K562 (cell line): ENCODE data around the gene VPREB1. TPM values are rescaled to one million over a fixed set of nuclear protein-coding genes. Genes with fewer than 3 reads are reported as not detected.
A peak's percentile ranks its signal among the peaks of the same experiment; 100 is the strongest.

Experiments
- ATAC-seq: fragments of 200-7000 bp; cut with Tn5 transposase; 3 replicates; pipeline ENCODE4 v1.9.1; 2020; ENCODE audit warnings: moderate library complexity
- BruUV-seq: library from RNA; stranded (reverse); fragments of 400-500 nt; replicated peaks from 2 replicates; lab custom pipeline; 2021; lab: Mats Ljungman, UMichigan
- CTCF ChIA-PET: fragments of 300-600 bp; formaldehyde crosslinking; extraction: SDS; loops from one replicate; lab custom pipeline; 2021; ENCODE audit warnings: low intra/inter-chr PET ratio; lab: Yijun Ruan, JAX
- POLR2A ChIA-PET: fragments of 300-600, 350-650 bp; sonication (Branson Sonifier 250); formaldehyde crosslinking; extraction: SDS; loops from one replicate; lab custom pipeline; 2021; ENCODE audit warnings: antibody characterized with exemption, inconsistent platforms; lab: Yijun Ruan, JAX
- DNase-seq, 4 experiments: peaks; one replicate each; pipeline versions ENCODE4 v3.0.0 to v3.0.0-alpha.2; 2011 to 2018; ENCODE audit warnings: low spot score in 3 of 4, mixed read lengths in 3 of 4; ENCODE audit errors: extremely low read depth in 1 of 4
- FAIRE-seq: peaks from 2 replicates; lab custom pipeline; 2011; peaks lifted over from hg19 to GRCh38; lab: Jason Lieb, UNC
- H2AFZ ChIP-seq: 2 replicates; pipeline ENCODE4 v1.6.0; 2011; ENCODE audit warnings: low read depth, low read length, control low read depth, inconsistent platforms
- H3K27ac ChIP-seq: fragments of 200-600 bp; 3 replicates; pipeline ENCODE4 v1.8.0; 2011; ENCODE audit warnings: low read depth, mild to moderate bottlenecking, control low read depth, inconsistent platforms, low read length, moderate library complexity, mixed read lengths; ENCODE audit errors: extremely low read depth
- H3K27me3 ChIP-seq, 2 experiments: fragments of 300-600 bp in 1 of 2; 2 replicates in 1 of 2; 3 replicates in 1 of 2; pipeline versions ENCODE4 v1.6.0 to v1.8.0; 2011; ENCODE audit warnings: inconsistent platforms in 2 of 2, low read length in 2 of 2, mild to moderate bottlenecking in 1 of 2, mixed read lengths in 1 of 2, moderate library complexity in 1 of 2; ENCODE audit not compliant: control insufficient read depth in 2 of 2, insufficient read depth in 2 of 2
- H3K36me3 ChIP-seq: fragments of 300-600 bp; 3 replicates; pipeline ENCODE4 v1.8.0; 2011; ENCODE audit warnings: mild to moderate bottlenecking, low read length, inconsistent platforms; ENCODE audit not compliant: control insufficient read depth, insufficient read depth
- H3K4me1 ChIP-seq, 2 experiments: fragments of 200-600 bp in 1 of 2; replicated peaks in 1 of 2; 2 replicates in 1 of 2; 3 replicates in 1 of 2; pipeline versions ENCODE4 v1.5.1 to v1.8.0; 2011; ENCODE audit warnings: inconsistent platforms in 2 of 2, low read length in 2 of 2, mild to moderate bottlenecking in 1 of 2, mixed read lengths in 1 of 2, moderate library complexity in 1 of 2; ENCODE audit not compliant: control insufficient read depth in 2 of 2, insufficient read depth in 2 of 2
- H3K4me2 ChIP-seq: 2 replicates; pipeline ENCODE4 v1.6.1; 2011; ENCODE audit warnings: low read length, control low read depth, inconsistent platforms, mixed read lengths; ENCODE audit not compliant: insufficient read depth
- H3K4me3 ChIP-seq: fragments of 200-600 bp; sonication (generic), shearing (Covaris generic); 2 replicates; pipeline ENCODE4 v1.5.1; 2016; ENCODE audit warnings: control low read depth, inconsistent platforms
- H3K79me2 ChIP-seq: fragments of 200-600 bp; 3 replicates; pipeline ENCODE4 v1.8.0; 2011; ENCODE audit warnings: low read length, inconsistent platforms; ENCODE audit not compliant: control insufficient read depth, insufficient read depth
- H3K9ac ChIP-seq, 2 experiments: 2 replicates each; pipeline versions ENCODE4 v1.6.0 to v1.6.1; 2011; ENCODE audit warnings: low read depth in 2 of 2, low read length in 2 of 2, control low read depth in 1 of 2, inconsistent platforms in 1 of 2, mild to moderate bottlenecking in 1 of 2, mixed read lengths in 1 of 2; ENCODE audit not compliant: insufficient read depth in 1 of 2
- H3K9me1 ChIP-seq: one replicate; pipeline ENCODE4 v1.6.0; 2011; ENCODE audit warnings: inconsistent platforms, mild to moderate bottlenecking, low read length, moderate library complexity; ENCODE audit not compliant: control insufficient read depth, insufficient read depth
- H3K9me3 ChIP-seq: replicated peaks from 2 replicates; pipeline ENCODE4 v1.5.1; 2011; ENCODE audit warnings: low read depth, low read length, inconsistent platforms; ENCODE audit not compliant: control insufficient read depth, insufficient read depth
- H4K20me1 ChIP-seq: replicated peaks from 2 replicates; pipeline ENCODE4 v1.6.1; 2011; ENCODE audit warnings: low read length, inconsistent platforms, mixed read lengths; ENCODE audit not compliant: control insufficient read depth, insufficient read depth
- ATF6 ChIP-seq: sonication (generic); formaldehyde crosslinking; IDR thresholded peaks from 2 replicates; pipeline ENCODE4 v1.4.0; 2020; ENCODE audit warnings: mild to moderate bottlenecking, missing genetic modification reagents
- BRD9 ChIP-seq: fragments of 450-650 bp; IDR thresholded peaks from 2 replicates; pipeline ENCODE4 v1.6.1; 2018; ENCODE audit warnings: low read depth; ENCODE audit not compliant: partially characterized antibody
- CHCHD3 ChIP-seq: fragments of 250-450 bp; sonication (Bioruptor Pico); IDR thresholded peaks from 2 replicates; pipeline ENCODE4 v2.1.2; 2022; ENCODE audit warnings: mild to moderate bottlenecking
- ETV5 ChIP-seq: sonication (generic); formaldehyde crosslinking; IDR thresholded peaks from 2 replicates; pipeline ENCODE4 v1.4.0; 2020; ENCODE audit warnings: low read depth, mild to moderate bottlenecking, missing genetic modification reagents
- FOXP1 ChIP-seq: sonication (generic); formaldehyde crosslinking; IDR thresholded peaks from 2 replicates; pipeline ENCODE4 v1.8.0; 2022; ENCODE audit warnings: mild to moderate bottlenecking, missing genetic modification reagents
- GTF2A2 ChIP-seq: IDR thresholded peaks from 2 replicates; pipeline ENCODE4 v1.6.1; 2016; ENCODE audit warnings: mild to moderate bottlenecking, missing genetic modification characterization, missing compliant biosample characterization
- IRF2 ChIP-seq: sonication (generic); formaldehyde crosslinking; IDR thresholded peaks from 2 replicates; pipeline ENCODE4 v1.8.1; 2022; ENCODE audit warnings: mild to moderate bottlenecking, missing genetic modification reagents
- PHTF2 ChIP-seq: fragments of 250-450 bp; sonication (Bioruptor Pico); IDR thresholded peaks from 2 replicates; pipeline ENCODE4 v1.5.0; 2021; ENCODE audit warnings: mild to moderate bottlenecking
- PKNOX1 ChIP-seq: fragments of 450-650 bp; IDR thresholded peaks from 2 replicates; pipeline ENCODE4 v1.6.1; 2016
- RB1 ChIP-seq: fragments of 450-650 bp; IDR thresholded peaks from 2 replicates; pipeline ENCODE4 v1.6.1; 2017; ENCODE audit warnings: low read depth, mild to moderate bottlenecking
- SMARCA4 ChIP-seq: fragments of 450-650 bp; IDR thresholded peaks from 2 replicates; pipeline ENCODE4 v1.6.1; 2016
- ZEB2 ChIP-seq: fragments of 450-650 bp; IDR thresholded peaks from 2 replicates; pipeline ENCODE4 v1.6.1; 2016
- ZFP36 ChIP-seq: fragments of 150-350 bp; IDR thresholded peaks from 2 replicates; pipeline ENCODE4 v1.6.1; 2018; ENCODE audit warnings: low read length, low read depth; ENCODE audit not compliant: partially characterized antibody
- ZNF76 ChIP-seq: fragments of 250-450 bp; sonication (Bioruptor Pico); IDR thresholded peaks from 2 replicates; pipeline ENCODE4 v1.4.0; 2020; ENCODE audit warnings: mild to moderate bottlenecking, moderate library complexity, borderline replicate concordance
- WGBS: fragments of 100-300 bp; shearing (Covaris generic); methylation state at CpG from one replicate; pipeline ENCODE4 v1.1.6; 2016; ENCODE audit warnings: low coverage, mixed read lengths; ENCODE audit not compliant: insufficient coverage; ENCODE audit errors: missing lambda C conversion rate; 5-methylcytosine and 5-hydroxymethylcytosine counted together
- in situ Hi-C: fragments of 300-500 bp; cut with MboI; formaldehyde crosslinking; loops from 4 replicates; pipeline ENCODE4 v1.15.0; 2018; ENCODE audit warnings: inconsistent platforms, mixed read lengths
- intact Hi-C: fragments of 100-400 bp; cut with micrococcal nuclease; formaldehyde crosslinking; loops from 2 replicates; pipeline ENCODE4 v1.14.2; 2022
- polyA plus RNA-seq, 8 experiments: library from polyadenylated mRNA; depleted of rRNA in 4 of 8; stranded (reverse) in 5 of 8; unstranded in 3 of 8; fragments of >200 nt; fragmentation: Nextera tagmentation in 2 of 8; fragmentation: Illumina TruSeq in 1 of 8; extraction: Ambion mirVana in 2 of 8; extraction: Trizol in 1 of 8; gene quantifications; 2 replicates each; pipeline versions ENCODE4 v1.2.1 to v1.2.3, GENCODE V29; 2011 to 2014; ENCODE audit warnings: inconsistent platforms in 1 of 8, missing spikeins in 1 of 8
- total RNA-seq, 7 experiments: library from RNA; depleted of rRNA in 6 of 7; stranded (reverse); fragments of >200 nt in 6 of 7; fragmentation: Illumina TruSeq in 2 of 7; extraction: Trizol in 2 of 7; gene quantifications; 2 replicates each; pipeline versions ENCODE4 v1.2.1 to v1.2.3, GENCODE V29; 2011 to 2021; ENCODE audit warnings: low replicate concordance in 1 of 7
- TF ChIP-seq, protein P1 (sequence below): fragments of 450-650 bp; IDR thresholded peaks from 2 replicates; pipeline ENCODE4 v1.7.0; 2016; ENCODE audit warnings: borderline replicate concordance
- TF ChIP-seq, protein P2 (sequence below): fragments of 450-650 bp; formaldehyde crosslinking; IDR thresholded peaks from 2 replicates; pipeline ENCODE4 v1.4.0; 2020; ENCODE audit warnings: mild to moderate bottlenecking, moderate library complexity

VPREB1 gene
- total and polyA plus RNA-seq, 9 of the 15 experiments (the other 6 are each of a cell fraction or from before 2014, with no cell fraction given): not detected

GRCh38 chr22:22195265-22196017 lies 49.1 kb upstream of the VPREB1 start:
- Histone ChIP-seq H3K9me1 (peaks cover 6% of the 10 kb centered on the region), H3K36me3 (no peaks in the 10 kb centered on the region), H3K4me2 (no peak overlapping the region), H3K27ac (no peak overlapping the region), H3K9me3 (no peaks in the 10 kb centered on the region), H2AFZ (no peak overlapping the region), H3K4me3 (no peak overlapping the region), H3K79me2 (no peaks in the 10 kb centered on the region), H3K4me1 (peaks cover 0 to 3% of the 10 kb centered on the region in 2 experiments; a peak in 1 of 5 replicates), H3K27me3 (peaks cover 14 to 33% of the 10 kb centered on the region in 2 experiments; a peak in 4 of 5 replicates), H3K9ac (no peak overlapping the region), H4K20me1 (peaks cover 28% of the 10 kb centered on the region)
- in situ Hi-C loops (no loop called here), intact Hi-C loops (loop anchor here (1.0 to 5.0 kb wide), 6 partner anchors 39 to 208 kb away; no protein-coding TSS in a partner anchor)
- FAIRE-seq: peak; percentile 95
- no TSS peak for BruUV-seq
- POLR2A ChIA-PET: interaction anchor here (0.5 to 4.9 kb wide), 24 partner anchors 9 to 689 kb away, joined by 3 to 61 read pairs (median 4); partner anchors contain the start of gene SDF2L1
- CTCF ChIA-PET: interaction anchor here (0.6 to 2.5 kb wide), 28 partner anchors 9 to 688 kb away, joined by 3 to 25 read pairs (median 4); no protein-coding TSS in a partner anchor
- peak; percentile 99 to 100 (median 100) for DNase-seq
- ATAC-seq: peak; percentile 99
- 9% methylated on average over 7 of the region's 7 CpGs for WGBS
- TF ChIP-seq RB1: peak; percentile 100
- peak; percentile 90 for TF ChIP-seq IRF2 (CRISPR knock-in tag)
- TF ChIP-seq, protein P1, sequence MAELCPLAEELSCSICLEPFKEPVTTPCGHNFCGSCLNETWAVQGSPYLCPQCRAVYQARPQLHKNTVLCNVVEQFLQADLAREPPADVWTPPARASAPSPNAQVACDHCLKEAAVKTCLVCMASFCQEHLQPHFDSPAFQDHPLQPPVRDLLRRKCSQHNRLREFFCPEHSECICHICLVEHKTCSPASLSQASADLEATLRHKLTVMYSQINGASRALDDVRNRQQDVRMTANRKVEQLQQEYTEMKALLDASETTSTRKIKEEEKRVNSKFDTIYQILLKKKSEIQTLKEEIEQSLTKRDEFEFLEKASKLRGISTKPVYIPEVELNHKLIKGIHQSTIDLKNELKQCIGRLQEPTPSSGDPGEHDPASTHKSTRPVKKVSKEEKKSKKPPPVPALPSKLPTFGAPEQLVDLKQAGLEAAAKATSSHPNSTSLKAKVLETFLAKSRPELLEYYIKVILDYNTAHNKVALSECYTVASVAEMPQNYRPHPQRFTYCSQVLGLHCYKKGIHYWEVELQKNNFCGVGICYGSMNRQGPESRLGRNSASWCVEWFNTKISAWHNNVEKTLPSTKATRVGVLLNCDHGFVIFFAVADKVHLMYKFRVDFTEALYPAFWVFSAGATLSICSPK: no peak
- TF ChIP-seq FOXP1 (CRISPR knock-in tag): peak; percentile 93
- peak; percentile 79; the same call in 1 of the 2 replicates for TF ChIP-seq CHCHD3
- no peak for TF ChIP-seq BRD9
- TF ChIP-seq ZFP36: peak; percentile 97
- no peak; the same call in 1 of the 2 replicates for TF ChIP-seq SMARCA4
- TF ChIP-seq ZEB2: peak; percentile 100
- TF ChIP-seq ETV5 (CRISPR knock-in tag): peak; percentile 91
- peak; percentile 40; the same call in 1 of the 2 replicates for TF ChIP-seq PKNOX1
- no peak for TF ChIP-seq ZNF76
- TF ChIP-seq GTF2A2: no peak
- no peak for TF ChIP-seq PHTF2 (CRISPR knock-in tag)
- no peak for TF ChIP-seq ATF6 (CRISPR knock-in tag)
- TF ChIP-seq, protein P2, sequence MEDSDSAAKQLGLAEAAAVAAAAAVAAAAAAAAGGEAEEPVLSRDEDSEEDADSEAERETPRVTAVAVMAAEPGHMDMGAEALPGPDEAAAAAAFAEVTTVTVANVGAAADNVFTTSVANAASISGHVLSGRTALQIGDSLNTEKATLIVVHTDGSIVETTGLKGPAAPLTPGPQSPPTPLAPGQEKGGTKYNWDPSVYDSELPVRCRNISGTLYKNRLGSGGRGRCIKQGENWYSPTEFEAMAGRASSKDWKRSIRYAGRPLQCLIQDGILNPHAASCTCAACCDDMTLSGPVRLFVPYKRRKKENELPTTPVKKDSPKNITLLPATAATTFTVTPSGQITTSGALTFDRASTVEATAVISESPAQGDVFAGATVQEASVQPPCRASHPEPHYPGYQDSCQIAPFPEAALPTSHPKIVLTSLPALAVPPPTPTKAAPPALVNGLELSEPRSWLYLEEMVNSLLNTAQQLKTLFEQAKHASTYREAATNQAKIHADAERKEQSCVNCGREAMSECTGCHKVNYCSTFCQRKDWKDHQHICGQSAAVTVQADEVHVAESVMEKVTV (CRISPR knock-in tag): peak; percentile 95
